Body of pancreas (tissue), 4 donors: ENCODE measurements around the gene EIF4E1B.

Experiments
- CTCF ChIP-seq, 7 experiments: fragments of 450-650 bp in 4 of 7; fragments of 200-600 bp in 3 of 7; sonication (generic) in 3 of 7; IDR thresholded peaks; one replicate each; pipeline ENCODE4 v1.5.1; 2016 to 2019; ENCODE audit warnings: antibody characterized with exemption in 7 of 7
- POLR2A ChIP-seq, 3 donors: fragments of 450-650 bp; IDR thresholded peaks; one replicate each; pipeline ENCODE4 v1.6.1; 2016; ENCODE audit warnings: antibody characterized with exemption in 3 of 3, mild to moderate bottlenecking in 2 of 3

DNA sequence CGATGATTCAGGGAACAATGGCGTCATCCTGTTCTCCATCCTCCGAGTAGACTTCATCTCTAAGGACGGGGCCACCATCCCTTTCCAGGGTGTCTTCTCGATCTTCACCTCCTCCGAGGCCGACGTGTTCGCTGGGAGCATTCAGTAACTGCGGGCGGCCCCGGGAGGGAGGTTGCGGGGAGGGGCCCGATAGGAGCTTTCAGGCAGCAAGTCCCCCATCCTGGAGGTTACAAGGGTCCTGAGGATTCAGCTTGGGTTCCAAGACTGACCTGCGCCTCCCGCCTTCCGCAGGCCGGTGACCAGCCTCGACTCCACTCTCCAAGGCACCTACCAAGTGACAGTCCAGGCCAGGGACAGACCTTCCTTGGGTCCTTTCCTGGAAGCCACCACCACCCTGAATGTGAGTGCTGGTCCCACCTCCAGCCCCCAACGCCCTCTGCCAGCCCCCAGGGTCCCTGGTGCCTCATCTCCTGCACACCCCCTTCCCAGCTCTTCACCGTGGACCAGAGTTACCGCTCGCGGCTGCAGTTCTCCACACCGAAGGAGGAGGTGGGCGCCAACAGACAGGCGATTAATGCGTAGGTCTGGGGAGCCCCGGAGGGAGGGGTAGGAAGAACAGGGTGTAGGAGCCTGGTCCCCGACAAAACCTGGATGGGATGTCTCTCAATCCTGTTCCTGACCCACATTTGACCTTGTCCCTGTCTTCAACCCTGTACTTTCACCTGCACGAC, 41.3 kb upstream of the EIF4E1B start:
- TF ChIP-seq CTCF (IDR thresholded peaks at IDR 0.05) (no peak), POLR2A (IDR thresholded peaks at IDR 0.05) (no peak)
